HG02759 (cell line): ENCODE measurements around the gene DCHS1.

ENCODE experiments used
- ATAC-seq: cut with Tn5 transposase; IDR thresholded peaks from one replicate; pipeline ENCODE4 v1.9.1; 2021; ENCODE audit warnings: mild to moderate bottlenecking, moderate library complexity; ENCODE audit not compliant: unreplicated experiment

The DCHS1 gene

DNA sequence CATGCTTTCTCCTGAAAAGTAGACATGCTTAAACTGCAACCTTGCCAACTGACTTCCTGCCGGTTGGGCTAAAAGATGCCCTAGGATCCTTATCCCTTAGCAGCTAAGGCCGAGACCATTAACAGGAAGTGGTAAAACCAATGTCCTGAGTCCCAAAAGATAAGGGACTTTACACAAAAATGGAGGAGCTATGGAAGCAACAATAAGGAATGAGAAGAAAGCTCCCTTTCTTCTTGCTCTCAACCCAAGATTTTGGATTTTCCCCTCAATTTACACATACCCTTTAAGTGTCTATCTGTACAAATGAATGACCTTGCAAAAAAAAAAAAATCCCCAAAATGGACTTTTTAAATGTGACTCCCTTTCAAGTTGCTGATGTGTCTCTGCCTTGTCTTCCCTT is 16.4 kb upstream of the DCHS1 start:
- no peak for ATAC-seq

DNA sequence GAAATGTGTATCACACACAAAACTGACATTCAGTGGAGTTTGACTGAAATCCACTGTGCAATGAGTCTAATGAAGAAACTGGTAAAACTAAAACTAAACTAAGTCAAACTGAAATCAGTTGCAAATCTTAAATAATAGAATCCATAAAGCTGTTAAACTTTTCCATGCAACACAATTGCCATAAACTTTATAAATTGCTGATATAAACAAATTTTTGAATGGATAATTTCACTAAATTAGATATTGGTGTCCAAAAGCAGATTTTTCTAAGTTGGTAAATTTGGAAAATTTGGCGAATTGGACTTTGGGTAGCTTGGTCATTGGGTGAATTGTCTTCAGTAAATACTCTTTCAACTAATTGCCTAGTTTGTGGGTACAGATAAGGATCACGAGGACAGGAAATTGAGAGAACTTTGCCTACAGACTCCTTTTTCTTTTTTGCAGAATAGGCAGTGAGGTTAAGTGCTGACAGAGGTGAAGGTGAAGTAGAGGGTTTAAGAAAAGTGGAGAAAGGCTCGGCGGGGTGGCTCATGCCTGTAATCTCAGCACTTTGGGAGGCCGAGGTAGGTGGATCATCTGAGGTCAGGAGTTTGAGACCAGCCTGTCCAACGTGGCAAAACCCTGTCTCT is 14.7 kb upstream of the DCHS1 start:
- ATAC-seq: no peak

DNA sequence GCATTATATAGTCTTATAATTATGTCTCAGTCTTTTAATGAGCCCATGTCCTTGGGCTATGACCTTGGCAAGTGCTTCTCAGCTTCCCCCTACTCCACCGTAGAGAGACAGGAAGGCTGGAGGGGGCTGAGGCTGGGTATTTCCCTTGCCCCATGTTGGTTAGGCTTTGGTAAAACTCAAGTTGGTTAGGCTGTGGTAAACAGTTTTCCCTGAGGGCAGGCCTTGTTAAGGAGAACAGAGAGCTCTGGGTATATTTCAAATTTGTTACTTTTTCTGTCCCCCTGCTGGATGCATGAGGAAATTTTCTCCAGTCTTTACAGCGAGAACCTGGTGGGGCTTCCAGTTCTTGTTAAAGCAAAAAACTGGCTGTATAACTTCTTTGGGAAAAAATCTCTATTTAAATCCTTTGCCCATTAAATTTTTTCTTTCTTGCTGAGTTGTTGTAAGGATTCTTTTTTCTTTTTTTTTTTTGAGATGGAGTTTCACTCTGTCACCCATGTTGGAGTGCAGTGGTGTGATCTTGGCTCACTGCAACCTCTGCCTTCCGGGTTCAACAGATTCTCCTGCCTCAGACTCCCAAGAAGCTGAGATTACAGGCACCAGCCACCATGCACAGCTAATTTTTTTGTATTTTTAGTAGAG is 12.2 kb upstream of the DCHS1 start:
- peak; percentile 72 for ATAC-seq

DNA sequence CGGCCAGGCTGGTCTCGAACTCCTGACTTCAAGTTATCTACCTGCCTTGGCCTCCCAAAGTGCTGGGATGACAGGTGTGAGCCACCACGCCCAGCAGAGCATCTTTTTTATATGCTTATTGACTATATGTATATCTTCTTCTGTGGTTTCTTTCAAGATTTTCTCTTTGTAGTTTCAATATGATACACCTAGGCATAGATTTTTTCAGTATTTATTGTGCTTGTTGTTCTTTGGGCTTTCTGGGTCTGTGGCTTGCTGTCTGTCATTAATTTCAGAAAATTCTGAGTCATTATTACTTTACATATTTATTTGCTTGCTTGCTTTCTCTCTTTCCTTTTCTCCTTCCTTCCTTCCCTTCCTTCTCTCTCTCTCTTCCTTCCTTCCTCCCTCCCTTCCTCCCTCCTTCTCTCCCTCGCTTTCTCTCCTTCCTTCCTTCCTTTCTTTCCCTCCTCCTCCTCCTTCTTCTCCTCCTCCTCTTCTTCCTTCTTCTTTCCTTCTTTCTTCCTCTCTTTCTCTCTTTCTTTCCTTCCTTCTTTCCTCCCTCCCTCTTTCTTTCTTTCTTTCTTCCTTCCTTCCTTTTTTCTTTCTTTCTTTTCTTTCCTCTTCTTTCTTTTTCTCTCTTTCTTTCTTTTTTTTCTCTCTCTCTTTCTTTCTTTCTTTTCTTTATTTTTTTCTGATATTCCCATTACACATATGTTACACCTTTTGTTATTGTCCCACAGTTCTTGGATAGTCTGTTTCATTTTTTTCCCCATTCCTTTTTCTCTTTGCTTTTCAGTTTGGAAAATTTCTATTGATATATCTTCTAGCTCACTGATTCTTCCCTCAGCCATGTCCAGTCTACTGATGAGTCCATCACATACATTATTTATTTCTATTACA is 10.9 kb upstream of the DCHS1 start:
- ATAC-seq: no peak

DNA sequence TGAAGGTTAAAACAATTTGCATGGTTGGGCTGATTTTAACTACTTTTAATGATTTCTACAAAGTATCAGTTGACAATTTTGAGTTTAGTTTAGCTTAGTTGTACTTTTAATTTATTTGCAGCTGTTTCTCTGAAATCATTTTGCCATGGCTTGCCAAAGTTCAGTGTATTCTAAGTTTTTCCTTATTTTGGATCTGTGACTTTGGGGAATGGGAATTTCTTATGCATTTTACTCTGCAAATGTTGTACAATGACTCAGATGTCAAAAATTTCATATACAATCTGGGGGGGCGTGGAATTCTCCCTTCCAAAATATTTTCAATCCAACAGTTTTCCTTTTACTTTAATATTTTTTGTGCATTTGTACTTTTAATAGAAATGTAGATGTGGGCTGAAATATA is 8.9 kb upstream of the DCHS1 start:
- ATAC-seq: no peak

DNA sequence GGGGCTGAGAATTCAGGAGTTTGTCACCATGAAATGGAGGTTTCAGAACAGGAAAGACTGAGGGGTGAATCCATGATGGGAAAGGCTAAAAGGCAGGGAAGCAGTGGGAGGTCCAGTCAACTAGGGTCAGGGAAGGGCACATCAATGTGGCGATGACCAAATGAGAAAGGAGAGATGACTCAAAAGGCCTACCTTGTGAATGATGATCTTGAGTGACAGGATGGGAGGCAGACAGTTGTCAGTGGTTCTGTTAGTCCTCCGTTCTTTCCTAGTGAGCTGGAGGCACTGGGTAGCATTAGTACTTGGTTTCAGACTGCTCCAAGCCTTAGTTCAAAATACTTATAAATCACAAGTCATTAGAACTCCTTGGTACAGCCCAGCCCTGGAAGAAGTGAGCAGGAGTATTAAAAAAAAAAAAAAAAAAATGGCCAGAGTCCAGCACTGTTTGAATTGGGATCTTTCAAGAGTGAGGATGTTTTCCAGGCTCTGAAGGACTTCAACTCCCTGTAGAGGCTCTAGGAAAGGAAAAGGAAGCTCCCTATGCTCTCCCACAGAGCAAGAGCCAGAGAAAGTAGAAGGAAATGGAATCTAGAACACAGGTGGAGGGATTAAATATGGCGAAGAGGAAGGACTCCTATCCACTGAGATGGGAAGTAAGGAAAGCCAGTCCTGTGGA is 8.3 kb upstream of the DCHS1 start:
- no peak for ATAC-seq

DNA sequence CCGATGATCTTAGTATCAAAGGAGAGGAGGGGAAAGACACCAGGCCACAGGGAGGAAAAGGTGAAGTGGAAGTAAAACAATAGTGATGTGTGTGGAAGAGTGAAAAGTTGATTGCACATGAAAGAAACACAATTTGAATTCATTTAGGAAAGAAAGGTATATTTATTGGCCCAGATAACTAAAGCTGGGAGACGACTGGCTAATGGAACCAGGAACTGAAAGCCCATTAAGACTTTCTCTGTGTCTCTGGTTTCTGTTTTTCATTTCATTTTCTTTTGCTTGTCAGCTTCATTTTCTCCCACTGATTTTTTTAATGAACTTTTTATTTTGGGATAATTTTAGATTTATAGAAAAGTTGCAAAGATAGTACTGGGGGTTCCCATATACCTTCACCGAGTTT is 5.1 kb upstream of the DCHS1 start:
- no peak for ATAC-seq

DNA sequence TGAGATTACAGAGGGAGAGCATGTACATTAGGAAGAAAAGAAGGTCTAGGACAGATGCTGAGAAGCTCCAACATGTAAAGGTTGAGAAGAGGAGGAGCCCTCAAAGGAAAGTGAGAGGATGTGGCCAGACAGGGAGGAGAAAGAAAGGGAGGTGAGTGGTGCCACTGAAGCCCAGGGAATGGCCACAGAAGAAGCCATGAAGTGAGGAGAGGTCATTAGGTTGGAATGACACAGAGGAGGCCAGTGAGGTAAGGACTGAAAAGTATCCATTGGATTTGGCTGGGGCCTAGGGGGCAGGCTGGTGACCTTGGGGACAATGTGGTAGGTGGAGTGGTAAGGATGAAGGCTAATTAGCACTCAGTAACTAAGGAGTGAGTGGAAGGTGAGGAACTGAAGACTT is 3.0 kb upstream of the DCHS1 start:
- ATAC-seq: no peak

DNA sequence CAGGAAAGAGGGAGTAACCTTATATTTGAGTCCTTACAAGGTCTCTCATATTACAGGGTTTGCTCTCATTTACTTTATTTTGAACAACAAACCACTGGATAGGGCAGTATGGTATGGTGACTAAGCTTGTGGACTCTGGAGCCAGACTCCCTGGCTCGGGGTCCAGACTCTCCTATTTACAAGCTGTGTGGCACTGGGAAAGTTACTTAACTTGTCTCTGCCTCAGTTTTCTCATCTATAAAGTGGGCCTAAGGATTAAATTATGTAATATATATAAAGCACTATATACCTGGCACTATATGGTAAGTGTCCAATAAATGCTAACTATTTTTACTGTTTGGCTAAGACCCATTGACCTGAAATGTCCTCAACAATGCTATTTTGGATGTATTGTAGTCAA is 1.7 kb upstream of the DCHS1 start:
- no peak for ATAC-seq

DNA sequence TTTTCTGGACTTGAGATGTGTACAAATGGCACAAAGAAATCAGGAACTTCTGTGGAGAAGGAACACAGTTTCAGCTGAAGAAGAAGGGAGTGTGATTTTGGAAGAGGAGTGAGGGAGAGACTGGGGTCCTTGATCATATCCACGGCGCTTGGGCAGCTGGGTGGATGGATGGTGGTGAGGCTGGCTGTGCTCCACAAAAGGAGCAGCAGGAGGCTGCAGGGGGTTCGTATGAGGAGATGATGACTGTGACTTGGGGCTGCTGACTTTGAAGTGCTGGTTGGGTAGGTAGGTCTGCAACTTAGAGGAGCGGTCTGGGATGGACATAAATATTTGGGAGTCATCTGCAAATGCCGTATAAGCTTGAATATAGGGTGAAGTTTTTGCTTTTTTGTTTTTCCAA is 1.3 kb upstream of the DCHS1 start:
- no peak for ATAC-seq

DNA sequence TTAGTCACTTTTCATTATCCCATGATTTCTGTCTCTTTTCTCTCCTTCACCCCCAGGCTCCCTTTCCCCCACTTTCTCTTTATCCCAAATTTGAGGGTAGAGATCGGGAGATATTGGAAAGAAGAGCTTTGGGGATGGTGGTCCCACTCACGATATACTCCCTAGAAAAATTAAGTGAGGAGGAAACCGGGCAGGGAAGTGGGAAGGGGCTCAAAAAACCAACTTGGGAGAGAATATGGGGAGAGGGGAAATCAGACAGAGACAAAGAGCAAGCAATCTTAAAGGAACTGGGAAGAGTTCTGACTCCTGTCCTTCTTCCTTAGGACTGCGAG is 941 bp upstream of the DCHS1 start:
- no peak for ATAC-seq

DNA sequence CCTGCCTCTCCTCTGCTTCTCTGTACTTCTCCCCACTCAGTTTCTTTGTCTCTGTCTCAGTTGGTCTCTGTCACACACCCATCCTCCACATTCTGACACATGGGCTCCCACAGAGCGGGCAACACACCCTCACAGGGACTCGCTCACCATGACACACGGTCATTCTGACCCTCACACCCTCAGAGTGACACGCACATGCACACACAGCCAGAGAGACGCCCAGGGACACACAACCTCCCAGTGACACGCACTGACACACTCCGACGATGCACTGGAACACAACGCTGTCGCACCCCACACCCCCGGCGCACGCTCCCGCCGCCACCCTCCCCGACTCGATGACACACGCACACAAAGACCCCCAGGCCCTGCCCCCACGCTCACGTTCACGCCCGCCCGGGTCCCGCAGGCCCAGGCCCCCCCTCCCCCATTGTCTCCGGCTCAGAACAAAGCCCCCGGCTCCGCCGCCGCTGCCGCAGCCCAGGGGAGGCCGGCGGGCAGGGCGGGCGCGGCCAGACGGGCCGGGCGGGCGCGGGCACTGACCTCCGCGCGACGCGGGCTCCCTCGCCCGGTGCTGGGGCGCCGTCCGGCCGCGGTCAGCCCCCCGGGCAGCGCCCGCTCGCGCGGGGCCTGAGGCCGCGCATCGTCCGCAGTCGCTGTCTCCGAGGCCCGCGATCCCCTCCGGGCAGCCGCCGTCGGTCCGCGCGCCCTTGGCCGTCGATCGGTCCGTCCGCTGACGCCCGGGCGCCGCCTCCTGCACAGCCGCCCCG is 404 bp downstream of the DCHS1 start:
- no peak for ATAC-seq

DNA sequence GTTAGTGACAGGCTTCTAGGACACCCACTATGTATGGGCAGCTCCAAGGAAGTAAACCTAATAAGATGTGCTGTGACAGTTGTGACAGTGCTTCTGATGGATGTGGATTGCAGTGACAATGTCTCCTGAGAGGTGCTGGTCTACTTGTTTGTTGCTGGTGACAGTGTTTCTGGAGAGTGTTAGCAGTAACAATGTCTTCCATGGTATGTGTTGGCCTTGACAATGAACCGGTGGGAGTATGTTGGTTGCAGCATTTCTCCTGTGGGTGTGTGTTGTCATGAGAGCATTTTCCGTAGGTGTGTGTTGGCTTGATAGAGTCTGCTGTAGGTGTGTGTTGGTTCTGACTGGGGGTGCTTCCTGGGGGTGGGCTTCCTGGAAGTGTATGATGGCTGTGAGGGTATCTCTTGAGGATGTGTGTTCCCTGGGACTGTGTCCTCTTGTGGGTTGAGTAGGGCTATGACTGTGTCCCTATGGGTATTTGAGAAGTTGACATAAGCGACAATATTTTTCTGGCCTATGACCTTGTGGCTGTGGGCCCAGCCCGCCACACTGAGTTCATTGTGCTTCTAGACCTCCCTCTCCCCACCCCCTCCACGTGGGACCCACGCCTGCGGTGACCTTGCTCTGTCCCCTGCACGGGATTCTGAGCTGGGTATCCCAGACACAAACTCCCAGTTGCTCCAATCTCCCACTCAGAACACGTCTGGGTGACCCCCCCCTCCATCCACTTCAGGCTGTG is 1.2 kb downstream of the DCHS1 start:
- ATAC-seq: no peak

DNA sequence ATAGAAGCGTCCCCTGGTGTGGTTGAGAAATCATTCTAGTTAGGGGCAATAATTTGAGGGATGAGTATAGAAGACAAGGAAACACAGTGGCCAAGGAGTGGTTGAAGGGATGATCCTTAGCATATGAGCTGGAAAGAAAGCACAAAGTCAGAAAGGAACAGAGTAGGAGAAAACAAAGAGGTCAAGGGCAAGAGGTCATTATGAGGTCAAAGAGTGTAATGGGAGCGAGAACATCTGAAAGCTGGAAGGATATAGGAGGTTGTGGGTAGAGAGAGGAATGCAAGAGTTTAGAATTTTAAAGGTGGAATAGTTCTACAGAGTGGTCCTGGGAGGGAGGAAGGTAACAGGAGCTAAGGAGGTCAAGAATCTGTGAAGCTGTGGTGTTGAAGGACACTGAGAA is 2.0 kb downstream of the DCHS1 start:
- no peak for ATAC-seq

DNA sequence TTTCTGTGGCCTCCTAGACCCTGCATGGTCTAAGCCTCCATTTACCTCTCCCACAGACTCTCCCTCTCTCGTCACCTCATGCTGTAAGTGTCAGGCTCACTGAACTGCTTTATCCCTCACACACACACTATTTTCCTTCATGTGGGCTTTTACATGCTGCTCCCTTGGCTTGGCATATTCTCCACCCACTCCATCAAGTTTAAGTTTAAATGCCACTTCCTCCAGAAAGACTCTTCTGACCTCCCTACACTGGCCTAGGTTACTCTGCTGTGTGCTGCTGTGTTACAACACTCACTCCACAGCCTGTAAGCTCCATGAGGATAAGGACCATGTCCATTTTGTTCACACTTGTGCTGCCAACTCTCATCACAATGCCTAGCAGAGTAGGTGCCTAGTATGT is 2.5 kb downstream of the DCHS1 start:
- ATAC-seq: no peak

DNA sequence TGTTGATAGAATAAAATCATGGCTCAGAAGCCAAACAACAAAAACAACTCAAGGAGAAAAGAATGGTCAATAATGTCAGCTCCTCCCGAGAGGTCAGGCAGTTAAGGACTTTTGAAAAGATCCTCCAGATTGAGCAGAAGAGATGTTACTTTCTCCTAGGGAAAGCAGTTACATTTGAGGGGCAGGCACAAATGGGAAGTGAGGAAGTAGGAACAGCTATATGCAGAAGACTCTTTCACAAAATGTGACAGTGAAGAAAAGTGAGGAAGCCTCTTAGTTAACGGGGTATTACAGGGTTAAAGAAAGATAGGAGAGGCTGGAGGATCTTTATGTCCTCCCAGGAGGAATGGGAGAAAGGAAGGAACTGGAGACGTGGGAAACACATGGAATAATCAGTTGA is 3.4 kb downstream of the DCHS1 start:
- ATAC-seq: no peak

DNA sequence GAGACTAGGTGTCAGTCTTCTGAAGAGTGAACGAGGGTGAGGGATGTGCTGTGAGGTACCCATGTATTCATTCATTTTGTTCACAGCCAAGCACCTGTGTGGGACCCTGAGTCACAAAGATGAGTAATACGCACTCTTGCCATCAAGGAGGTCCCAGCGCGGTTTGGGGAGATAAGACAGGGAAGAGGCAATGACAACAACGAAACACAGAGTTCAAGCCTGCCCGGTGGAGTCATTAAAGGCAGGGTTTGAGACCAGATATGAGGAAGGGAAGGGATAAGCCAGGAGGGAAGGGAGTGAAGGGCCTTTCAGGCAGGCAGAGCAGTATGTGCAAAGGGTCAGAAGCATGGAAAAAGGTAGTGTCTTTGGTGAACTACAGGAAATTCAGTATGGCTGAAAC is 4.6 kb downstream of the DCHS1 start:
- no peak for ATAC-seq

DNA sequence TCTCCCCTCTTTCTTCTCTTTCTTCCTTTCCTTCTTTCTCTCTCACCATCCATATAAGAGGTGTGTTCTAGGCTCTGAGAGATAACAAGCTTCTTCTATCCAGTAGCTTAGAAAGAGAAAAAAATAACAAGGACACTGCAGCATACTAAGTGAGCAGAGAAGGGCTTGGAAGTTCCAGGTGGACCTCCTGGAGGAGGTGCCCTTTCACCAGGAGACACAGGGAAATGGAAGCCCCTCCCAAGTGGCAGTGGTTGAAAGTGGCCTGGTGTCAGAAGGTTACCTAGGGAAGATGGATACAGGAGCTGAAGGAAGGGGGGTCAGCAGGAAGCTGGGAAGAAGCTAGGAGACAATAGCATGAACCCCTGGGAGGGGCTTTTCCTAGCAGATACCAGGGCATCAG is 5.5 kb downstream of the DCHS1 start:
- no peak for ATAC-seq

DNA sequence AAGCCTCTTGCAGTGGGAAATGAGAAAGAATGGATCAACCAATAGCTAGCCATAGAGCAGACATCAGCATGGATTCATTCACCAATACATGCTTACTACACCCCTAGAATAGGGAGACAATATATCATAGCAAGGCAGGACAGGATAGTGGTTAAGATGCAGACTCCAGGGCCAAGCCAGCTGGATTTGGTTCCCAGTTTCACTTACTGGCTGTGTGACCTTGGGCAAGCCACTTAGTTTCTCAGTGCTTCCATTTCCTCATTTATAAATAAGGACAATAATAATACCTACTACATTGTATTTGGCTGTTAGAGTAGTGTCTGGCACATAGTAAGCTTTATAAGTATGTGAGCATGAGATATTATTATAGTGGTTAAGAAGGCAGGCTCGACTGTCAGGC is 7.1 kb downstream of the DCHS1 start:
- no peak for ATAC-seq

DNA sequence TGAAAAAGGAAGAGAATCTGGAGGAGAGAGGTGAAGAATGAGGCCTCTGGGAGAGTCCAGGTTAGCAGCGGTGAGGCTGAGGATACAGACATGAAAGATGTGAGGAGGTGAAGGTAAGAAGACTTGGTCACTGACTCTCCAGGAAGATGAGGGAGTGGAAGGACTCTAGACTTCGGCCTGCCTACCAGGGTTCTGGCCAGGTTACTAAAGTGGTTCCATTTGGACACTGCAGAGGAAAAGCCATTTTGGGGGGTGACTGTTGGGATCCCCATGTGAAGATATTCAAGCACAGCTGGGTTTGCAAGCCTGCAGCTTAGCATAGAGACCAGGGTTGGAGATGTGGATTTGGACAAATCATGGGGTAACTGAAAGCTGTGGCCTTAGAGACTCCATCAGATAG is 7.8 kb downstream of the DCHS1 start:
- no peak for ATAC-seq
